IMR-90 (cell line): ENCODE data around the gene PSMD1. TPM values are rescaled to one million over a fixed set of nuclear protein-coding genes. Genes with fewer than 3 reads are reported as not detected.

Source experiments
- ATAC-seq: fragments of 200-7000 bp; cut with Tn5 transposase; 2 replicates; pipeline ENCODE4 v1.9.1; 2020; ENCODE audit warnings: low read depth, mild to moderate bottlenecking, moderate library complexity
- BruUV-seq: library from RNA; stranded (reverse); fragments of 400-500 nt; replicated peaks from 2 replicates; lab custom pipeline; 2021; lab: Mats Ljungman, UMichigan
- CTCF ChIA-PET: fragments of 300-600 bp; formaldehyde crosslinking; extraction: SDS; loops from one replicate; lab custom pipeline; 2021; ENCODE audit warnings: antibody characterized with exemption; lab: Yijun Ruan, JAX
- POLR2A ChIA-PET: fragments of 300-600 bp; sonication (Branson Sonifier 250); formaldehyde crosslinking; loops from one replicate; lab custom pipeline; 2022; ENCODE audit warnings: antibody characterized with exemption; ENCODE audit not compliant: unreplicated experiment; lab: Charles Lee
- DNase-seq: peaks from one replicate; pipeline ENCODE4 v3.0.0; 2013
- H2AFZ ChIP-seq: replicated peaks from 2 replicates; pipeline ENCODE3; 2013; ENCODE audit warnings: low read length, mild to moderate bottlenecking; ENCODE audit not compliant: poor library complexity
- H2AK5ac ChIP-seq: 2 replicates; pipeline ENCODE4 v1.6.1; 2013; ENCODE audit warnings: low read depth, low read length, inconsistent platforms
- H2AK9ac ChIP-seq: replicated peaks from 2 replicates; pipeline ENCODE3; 2013; ENCODE audit warnings: mild to moderate bottlenecking, low read depth, low read length, moderate library complexity; ENCODE audit not compliant: poor library complexity
- H2BK120ac ChIP-seq: 2 replicates; pipeline ENCODE4 v1.6.1; 2013; ENCODE audit warnings: low read depth, low read length, inconsistent platforms
- H2BK15ac ChIP-seq: 3 replicates; pipeline ENCODE4 v1.6.1; 2013; ENCODE audit warnings: low read depth, low read length, inconsistent platforms
- H2BK20ac ChIP-seq: 2 replicates; pipeline ENCODE4 v1.6.1; 2013; ENCODE audit warnings: low read depth, mild to moderate bottlenecking, inconsistent platforms, low read length, moderate library complexity
- H2BK5ac ChIP-seq: 2 replicates; pipeline ENCODE4 v1.6.1; 2013; ENCODE audit warnings: mild to moderate bottlenecking, low read depth, low read length, inconsistent platforms; ENCODE audit not compliant: poor library complexity, severe bottlenecking
- H3K14ac ChIP-seq: replicated peaks from 2 replicates; pipeline ENCODE4 v1.6.1; 2013; ENCODE audit warnings: low read depth, low read length, inconsistent platforms
- H3K18ac ChIP-seq: 2 replicates; pipeline ENCODE4 v1.6.1; 2013; ENCODE audit warnings: low read depth, low read length, control low read depth
- H3K23ac ChIP-seq: 2 replicates; pipeline ENCODE4 v1.6.1; 2013; ENCODE audit warnings: low read depth, low read length, inconsistent platforms
- H3K27ac ChIP-seq: 2 replicates; pipeline ENCODE4 v1.5.1; 2013; ENCODE audit warnings: mild to moderate bottlenecking, control low read depth, low read length; ENCODE audit not compliant: insufficient read depth
- H3K27me3 ChIP-seq: 2 replicates; pipeline ENCODE4 v1.6.1; 2013; ENCODE audit warnings: low read length; ENCODE audit not compliant: control insufficient read depth, insufficient read depth
- H3K36me3 ChIP-seq: 2 replicates; pipeline ENCODE4 v1.6.1; 2013; ENCODE audit warnings: low read length, mixed read lengths; ENCODE audit not compliant: control insufficient read depth, insufficient read depth
- H3K4ac ChIP-seq: 2 replicates; pipeline ENCODE4 v1.6.1; 2013; ENCODE audit warnings: low read depth, low read length, inconsistent platforms
- H3K4me1 ChIP-seq: 2 replicates; pipeline ENCODE4 v1.6.1; 2013; ENCODE audit warnings: low read length, mixed read lengths; ENCODE audit not compliant: control insufficient read depth, insufficient read depth
- H3K4me2 ChIP-seq: 2 replicates; pipeline ENCODE4 v1.6.1; 2013; ENCODE audit warnings: low read depth, mild to moderate bottlenecking, control low read depth, low read length, moderate library complexity
- H3K4me3 ChIP-seq: 2 replicates; pipeline ENCODE4 v1.5.1; 2013; ENCODE audit warnings: low read depth, mild to moderate bottlenecking, control low read depth, low read length, moderate library complexity; ENCODE audit not compliant: insufficient read depth
- H3K56ac ChIP-seq: 2 replicates; pipeline ENCODE4 v1.6.1; 2013; ENCODE audit warnings: low read length, inconsistent platforms; ENCODE audit not compliant: insufficient read depth; ENCODE audit errors: extremely low read depth
- H3K79me1 ChIP-seq, 2 experiments: 2 replicates each; pipeline ENCODE4 v1.6.1; 2013; ENCODE audit warnings: low read length in 2 of 2, inconsistent platforms in 1 of 2, low read depth in 1 of 2
- H3K9ac ChIP-seq: 2 replicates; pipeline ENCODE4 v1.6.1; 2013; ENCODE audit warnings: low read depth, low read length, control low read depth
- H3K9me1 ChIP-seq: 2 replicates; pipeline ENCODE4 v1.6.1; 2013; ENCODE audit warnings: low read length, inconsistent platforms; ENCODE audit not compliant: insufficient read depth
- H3K9me3 ChIP-seq: 2 replicates; pipeline ENCODE4 v1.6.1; 2013; ENCODE audit warnings: low read length; ENCODE audit not compliant: control insufficient read depth, insufficient read depth
- H4K20me1 ChIP-seq: 2 replicates; pipeline ENCODE4 v1.6.1; 2013; ENCODE audit warnings: low read length, inconsistent platforms; ENCODE audit not compliant: insufficient read depth
- H4K5ac ChIP-seq: 2 replicates; pipeline ENCODE4 v1.6.1; 2013; ENCODE audit warnings: mild to moderate bottlenecking, low read depth, low read length, control low read depth
- H4K8ac ChIP-seq, 2 experiments: 2 replicates each; pipeline ENCODE4 v1.6.1; 2013; ENCODE audit warnings: low read depth in 2 of 2, low read length in 2 of 2, control low read depth in 1 of 2, inconsistent platforms in 1 of 2
- H4K91ac ChIP-seq: 2 replicates; pipeline ENCODE4 v1.6.1; 2013; ENCODE audit warnings: low read depth, low read length, inconsistent platforms; ENCODE audit not compliant: insufficient read depth
- BHLHE40 ChIP-seq: fragments of 150-350 bp; IDR thresholded peaks from 2 replicates; pipeline ENCODE4 v1.6.1; 2016; ENCODE audit warnings: mild to moderate bottlenecking, low read depth, low read length
- CEBPB ChIP-seq: IDR thresholded peaks from 2 replicates; pipeline ENCODE4 v1.6.1; 2012; ENCODE audit warnings: low read depth, low read length, improper control_type of control experiment
- CHD1 ChIP-seq: IDR thresholded peaks from 2 replicates; pipeline ENCODE4 v1.6.1; 2012; ENCODE audit warnings: low read depth, low read length, improper control_type of control experiment
- ELK1 ChIP-seq: fragments of 150-350 bp; IDR thresholded peaks from 2 replicates; pipeline ENCODE4 v1.6.1; 2016; ENCODE audit warnings: low read depth, mild to moderate bottlenecking, low read length, moderate library complexity, borderline replicate concordance
- FOS ChIP-seq: fragments of 150-350 bp; IDR thresholded peaks from 2 replicates; pipeline ENCODE4 v1.6.1; 2016; ENCODE audit warnings: low read depth, low read length
- MAFK ChIP-seq: IDR thresholded peaks from 2 replicates; pipeline ENCODE4 v1.6.1; 2012; ENCODE audit warnings: low read depth, low read length, improper control_type of control experiment
- MAZ ChIP-seq: IDR thresholded peaks from 2 replicates; pipeline ENCODE4 v1.6.1; 2012; ENCODE audit warnings: low read depth, mild to moderate bottlenecking, low read length, improper control_type of control experiment, moderate library complexity, borderline replicate concordance
- MXI1 ChIP-seq: IDR thresholded peaks from 2 replicates; pipeline ENCODE4 v1.6.1; 2012; ENCODE audit warnings: low read depth, mild to moderate bottlenecking, low read length, moderate library complexity, borderline replicate concordance
- NFE2L2 ChIP-seq: fragments of 150-350 bp; IDR thresholded peaks from 2 replicates; pipeline ENCODE4 v1.6.1; 2016; ENCODE audit warnings: low read depth, mild to moderate bottlenecking, low read length
- POLR2A ChIP-seq: IDR thresholded peaks from 2 replicates; pipeline ENCODE4 v1.6.1; 2012; ENCODE audit warnings: mild to moderate bottlenecking, low read depth, low read length
- RAD21 ChIP-seq: IDR thresholded peaks from 2 replicates; pipeline ENCODE4 v1.6.1; 2012; ENCODE audit warnings: low read length, improper control_type of control experiment
- RCOR1 ChIP-seq: IDR thresholded peaks from 2 replicates; pipeline ENCODE4 v1.6.1; 2012; ENCODE audit warnings: mild to moderate bottlenecking, low read length, improper control_type of control experiment; ENCODE audit not compliant: insufficient replicate concordance
- RFX5 ChIP-seq: IDR thresholded peaks from 2 replicates; pipeline ENCODE4 v1.8.0; 2012; ENCODE audit warnings: low read depth, mild to moderate bottlenecking, low read length, moderate library complexity
- SMC3 ChIP-seq: fragments of 150-350 bp; IDR thresholded peaks from 2 replicates; pipeline ENCODE4 v1.6.1; 2016; ENCODE audit warnings: low read depth, mild to moderate bottlenecking, antibody characterized with exemption, low read length, moderate library complexity
- USF2 ChIP-seq: fragments of 150-350 bp; IDR thresholded peaks from 2 replicates; pipeline ENCODE4 v1.6.1; 2017; ENCODE audit warnings: mild to moderate bottlenecking, antibody characterized with exemption, low read length, low read depth
- WGBS, 2 experiments: methylation state at CpG; one replicate each; pipeline versions ENCODE4 v1.1.5 to v1.1.7; 2013; ENCODE audit warnings: missing lambda C conversion rate in 2 of 2; ENCODE audit not compliant: insufficient read length in 1 of 2; ENCODE audit errors: extremely low coverage in 2 of 2; 5-methylcytosine and 5-hydroxymethylcytosine counted together
- dilution Hi-C: fragments of 300-500 bp; cut with HindIII; formaldehyde crosslinking; loops from one replicate; pipeline ENCODE4 v1.14.3; 2018; ENCODE audit warnings: low sequenced_read_pairs; ENCODE audit not compliant: unreplicated experiment
- in situ Hi-C: fragments of 300-500 bp; cut with MboI; formaldehyde crosslinking; loops from 3 replicates; pipeline ENCODE4 v1.14.3; 2019; ENCODE audit warnings: low sequenced_read_pairs, inconsistent platforms, mixed read lengths
- intact Hi-C: fragments of 100-400 bp; cut with micrococcal nuclease; formaldehyde crosslinking; loops from 2 replicates; pipeline ENCODE4 v1.10.0; 2022
- polyA plus RNA-seq, 3 experiments: library from polyadenylated mRNA; depleted of rRNA; stranded (reverse); fragments of >200 nt; gene quantifications; 2 replicates each; pipeline ENCODE4 v1.2.3, GENCODE V29; 2012; ENCODE audit warnings: low replicate concordance in 1 of 3
- total RNA-seq: library from RNA; depleted of rRNA; stranded (reverse); fragments of >200 nt; gene quantifications from 2 replicates; pipeline ENCODE4 v1.2.3, GENCODE V29; 2012

The PSMD1 gene
- total and polyA plus RNA-seq, 2 of the 4 experiments (the other 2 are of a cell fraction), result 89.8 to 181 TPM

GRCh38 chr2:231015478-231015877 lies 41.2 kb upstream of the PSMD1 start:
- Histone ChIP-seq H3K18ac (no peak overlapping the region), H2AFZ (no peak overlapping the region), H4K20me1 (no peaks in the 10 kb centered on the region), H3K4me2 (no peak overlapping the region), H2BK15ac (no peak overlapping the region), H3K4me1 (no peaks in the 10 kb centered on the region), H3K36me3 (no peaks in the 10 kb centered on the region), H3K27me3 (peaks cover 49% of the 10 kb centered on the region), H3K4me3 (no peak overlapping the region), H3K9me1 (no peaks in the 10 kb centered on the region), H4K8ac (no peak overlapping the region), H3K79me1 (no peaks in the 10 kb centered on the region), H2AK9ac (no peak overlapping the region), H3K9me3 (no peaks in the 10 kb centered on the region), H2BK20ac (no peak overlapping the region), H2BK120ac (no peak overlapping the region), H3K23ac (no peak overlapping the region), H4K5ac (no peak overlapping the region), H3K14ac (no peak overlapping the region), H2AK5ac (no peak overlapping the region), H3K56ac (no peak overlapping the region), H2BK5ac (no peak overlapping the region), H3K4ac (no peak overlapping the region), H4K91ac (no peak overlapping the region), H3K9ac (no peak overlapping the region), H3K27ac (no peak overlapping the region)
- BruUV-seq, result no TSS peak
- WGBS, 2 experiments, result no CpG with 5 or more reads among the region's 7 CpGs
- ChIA-PET POLR2A (no interaction called here), CTCF (no interaction called here)
- intact Hi-C loops (loop anchor here (10.0 kb wide), 1 partner anchor 61 kb away; no protein-coding TSS in a partner anchor), dilution Hi-C loops (no loop called here), in situ Hi-C loops (no loop called here)
- TF ChIP-seq RCOR1 (no peak), NFE2L2 (no peak), ELK1 (no peak), USF2 (no peak), MXI1 (no peak), CHD1 (no peak), FOS (no peak), MAZ (no peak), MAFK (no peak), POLR2A (no peak), BHLHE40 (no peak), SMC3 (no peak), RAD21 (no peak), CEBPB (no peak), RFX5 (no peak)
- ATAC-seq (no peak), DNase-seq (no peak)
